Central memory CD8-positive, alpha-beta T cell (primary cell): ENCODE results near the gene KIF20A.
"Not testable (repeated sequence)": the region's sequence is repeated elsewhere in the genome, so short reads cannot be mapped to it uniquely, and the experiment has no call there.

Source experiments
- ATAC-seq: fragments of 150-1000 bp; cut with Tn5 transposase; replicated peaks from 2 replicates; pipeline ENCODE4 v1.10.0; 2022; ENCODE audit warnings: mild to moderate bottlenecking, moderate FRiP score, moderate number of reproducible peaks; ENCODE audit not compliant: poor library complexity, severe bottlenecking; ENCODE audit errors: extremely low read depth
- DNase-seq, 2 donors: peaks; one replicate each; pipeline ENCODE4 v3.0.0; 2021; ENCODE audit warnings: low spot score in 2 of 2
- H3K27ac Mint-ChIP-seq: one replicate; pipeline ENCODE4 v1.8.0; 2022; ENCODE audit warnings: low read depth, mild to moderate bottlenecking, moderate library complexity, mixed read lengths
- H3K27me3 Mint-ChIP-seq: one replicate; pipeline ENCODE4 v1.8.0; 2022; ENCODE audit warnings: mixed read lengths
- H3K36me3 Mint-ChIP-seq: one replicate; pipeline ENCODE4 v1.8.0; 2022; ENCODE audit warnings: mild to moderate bottlenecking, moderate library complexity, mixed read lengths; ENCODE audit not compliant: insufficient read depth
- H3K4me1 Mint-ChIP-seq: one replicate; pipeline ENCODE4 v1.8.0; 2022; ENCODE audit warnings: mixed read lengths
- H3K4me3 Mint-ChIP-seq: one replicate; pipeline ENCODE4 v1.8.0; 2022; ENCODE audit warnings: mild to moderate bottlenecking, moderate library complexity, mixed read lengths
- H3K9me3 Mint-ChIP-seq: one replicate; pipeline ENCODE4 v1.8.0; 2022; ENCODE audit warnings: mixed read lengths

Gene KIF20A

GRCh38 chr5:138178516-138179276, at the start of gene KIF20A, which contains the start of gene BRD8:
Gene KIF20A, plus strand, starts transcription at chr5:138179112. Its CDS starts 569 bp downstream, at chr5:138179681.
Gene BRD8, minus strand, starts transcription at chr5:138178630. Its CDS starts 16 bp downstream, at chr5:138178614.
- H3K27me3 Mint-ChIP-seq, result no peaks in the 10 kb centered on the region
- H3K27ac Mint-ChIP-seq, result no peak within 1 kb of the TSS
- H3K4me1 Mint-ChIP-seq, result peaks cover 3% of the 10 kb centered on the region
- ATAC-seq (peak; percentile 88), DNase-seq (peak; percentile 78 to 82)
- no peaks in the 10 kb centered on the region for H3K9me3 Mint-ChIP-seq
- H3K36me3 Mint-ChIP-seq, result peaks cover 8% of the 10 kb centered on the region
- H3K4me3 Mint-ChIP-seq, result no peak within 1 kb of the TSS

- peaks cover 20% of the 10 kb centered on the region for H3K27me3 Mint-ChIP-seq
- H3K4me3 Mint-ChIP-seq, result no peak overlapping the region
- DNase-seq, result no peak
- no peak for ATAC-seq
- no peaks in the 10 kb centered on the region for H3K36me3 Mint-ChIP-seq
- H3K4me1 Mint-ChIP-seq, result no peaks in the 10 kb centered on the region
- H3K9me3 Mint-ChIP-seq, result no peaks in the 10 kb centered on the region
- no peak overlapping the region for H3K27ac Mint-ChIP-seq
These were observed 49.6 kb upstream of the KIF20A start for GRCh38 chr5:138129347-138129746.

GRCh38 chr5:138132543-138132942, 46.4 kb upstream of the KIF20A start:
- Mint-ChIP-seq H3K4me3 (no peak overlapping the region), H3K36me3 (no peaks in the 10 kb centered on the region), H3K4me1 (no peaks in the 10 kb centered on the region), H3K27me3 (peaks cover 28% of the 10 kb centered on the region), H3K9me3 (no peaks in the 10 kb centered on the region), H3K27ac (no peak overlapping the region)
- no peak for DNase-seq
- ATAC-seq, result no peak

- ATAC-seq, result no peak
These were observed 39.7 kb upstream of the KIF20A start, which contains the start of gene NME5 for GRCh38 chr5:138138949-138139780. Gene NME5, minus strand, starts transcription at chr5:138139428. Its CDS starts 648 bp downstream, at chr5:138138780.

GRCh38 chr5:138139781-138140090, 39.2 kb upstream of the KIF20A start:
- no peak for ATAC-seq
- Mint-ChIP-seq H3K4me3 (no peak overlapping the region), H3K4me1 (no peaks in the 10 kb centered on the region), H3K27me3 (peaks cover 31% of the 10 kb centered on the region), H3K27ac (no peak overlapping the region), H3K36me3 (no peaks in the 10 kb centered on the region), H3K9me3 (no peaks in the 10 kb centered on the region)
- no peak for DNase-seq

More at GRCh38 chr5:138138949-138139780, 39.7 kb upstream of the KIF20A start, which contains the start of gene NME5:
- Mint-ChIP-seq H3K27me3 (peaks cover 31% of the 10 kb centered on the region), H3K9me3 (no peaks in the 10 kb centered on the region), H3K27ac (no peak within 1 kb of the TSS), H3K4me3 (no peak within 1 kb of the TSS), H3K4me1 (no peaks in the 10 kb centered on the region), H3K36me3 (no peaks in the 10 kb centered on the region)
- DNase-seq, result no peak

GRCh38 chr5:138140268-138140667, 38.6 kb upstream of the KIF20A start:
- Mint-ChIP-seq H3K27ac (no peak overlapping the region), H3K9me3 (no peaks in the 10 kb centered on the region), H3K4me1 (no peaks in the 10 kb centered on the region), H3K27me3 (peaks cover 31% of the 10 kb centered on the region), H3K4me3 (no peak overlapping the region), H3K36me3 (no peaks in the 10 kb centered on the region)
- DNase-seq, result no peak
- no peak for ATAC-seq

- Mint-ChIP-seq H3K27me3 (peaks cover 20% of the 10 kb centered on the region), H3K9me3 (no peaks in the 10 kb centered on the region), H3K36me3 (no peaks in the 10 kb centered on the region), H3K27ac (no peak overlapping the region), H3K4me3 (no peak overlapping the region), H3K4me1 (no peaks in the 10 kb centered on the region)
- DNase-seq (no peak), ATAC-seq (no peak)
These were observed 37.2 kb upstream of the KIF20A start for GRCh38 chr5:138141734-138142133.

GRCh38 chr5:138143578-138143977, 35.3 kb upstream of the KIF20A start:
- not testable (repeated sequence) for H3K4me1 Mint-ChIP-seq, ATAC-seq

GRCh38 chr5:138148811-138149210, 30.1 kb upstream of the KIF20A start:
- ATAC-seq, result no peak
- H3K27ac Mint-ChIP-seq, result no peak overlapping the region

More at GRCh38 chr5:138143578-138143977, 35.3 kb upstream of the KIF20A start:
- H3K36me3 Mint-ChIP-seq, H3K4me3 Mint-ChIP-seq, H3K27me3 Mint-ChIP-seq, H3K27ac Mint-ChIP-seq, H3K9me3 Mint-ChIP-seq, DNase-seq: not testable (repeated sequence)

GRCh38 chr5:138149530-138149929, 29.4 kb upstream of the KIF20A start:
- Mint-ChIP-seq H3K27ac (no peak overlapping the region), H3K9me3 (no peaks in the 10 kb centered on the region), H3K4me1 (no peaks in the 10 kb centered on the region), H3K27me3 (no peaks in the 10 kb centered on the region), H3K36me3 (no peaks in the 10 kb centered on the region), H3K4me3 (no peak overlapping the region)
- DNase-seq (no peak), ATAC-seq (no peak)

More at GRCh38 chr5:138148811-138149210, 30.1 kb upstream of the KIF20A start:
- Mint-ChIP-seq H3K27me3 (no peaks in the 10 kb centered on the region), H3K36me3 (no peaks in the 10 kb centered on the region), H3K9me3 (no peaks in the 10 kb centered on the region), H3K4me1 (no peaks in the 10 kb centered on the region), H3K4me3 (no peak overlapping the region)
- DNase-seq, result no peak

- not testable (repeated sequence) for DNase-seq, H3K27ac Mint-ChIP-seq, H3K4me3 Mint-ChIP-seq, H3K9me3 Mint-ChIP-seq, ATAC-seq, H3K27me3 Mint-ChIP-seq, H3K4me1 Mint-ChIP-seq
- peaks cover 42% of the 10 kb centered on the region for H3K36me3 Mint-ChIP-seq
These were observed 22.9 kb upstream of the KIF20A start for GRCh38 chr5:138155977-138156376.

GRCh38 chr5:138157626-138158025, 21.3 kb upstream of the KIF20A start:
- H3K27me3 Mint-ChIP-seq, result no peaks in the 10 kb centered on the region
- peaks cover 57% of the 10 kb centered on the region for H3K36me3 Mint-ChIP-seq
- H3K27ac Mint-ChIP-seq, result no peak overlapping the region
- no peak for ATAC-seq
- no peak overlapping the region for H3K4me3 Mint-ChIP-seq
- DNase-seq, result no peak
- no peaks in the 10 kb centered on the region for H3K9me3 Mint-ChIP-seq
- H3K4me1 Mint-ChIP-seq, result no peaks in the 10 kb centered on the region

GRCh38 chr5:138159666-138160065, 19.2 kb upstream of the KIF20A start:
- DNase-seq (no peak), ATAC-seq (no peak)
- H3K27me3 Mint-ChIP-seq, result no peaks in the 10 kb centered on the region
- no peaks in the 10 kb centered on the region for H3K4me1 Mint-ChIP-seq
- H3K36me3 Mint-ChIP-seq, result peaks cover 77% of the 10 kb centered on the region
- no peak overlapping the region for H3K4me3 Mint-ChIP-seq
- H3K27ac Mint-ChIP-seq, result no peak overlapping the region
- H3K9me3 Mint-ChIP-seq, result no peaks in the 10 kb centered on the region
